RWPE2 (cell line): ENCODE data around the gene IGF2.

Experiments
- ATAC-seq: fragments of 200-7000 bp; cut with Tn5 transposase; 3 replicates; pipeline ENCODE4 v1.9.1; 2021; ENCODE audit warnings: low read depth
- DNase-seq: peaks from one replicate; pipeline ENCODE4 v3.0.0-alpha.2; 2020; ENCODE audit warnings: low spot score
- H3K27ac ChIP-seq: fragments of 450-650 bp; 2 replicates; pipeline ENCODE4 v1.5.1; 2017; ENCODE audit warnings: mild to moderate bottlenecking; ENCODE audit not compliant: poor library complexity, severe bottlenecking
- H3K27me3 ChIP-seq: fragments of 250-450 bp; sonication (Bioruptor Pico); 2 replicates; pipeline ENCODE4 v1.5.1; 2021; ENCODE audit warnings: mild to moderate bottlenecking, moderate library complexity; ENCODE audit not compliant: insufficient read depth, poor library complexity, severe bottlenecking
- H3K36me3 ChIP-seq: fragments of 250-450 bp; sonication (Bioruptor Pico); 2 replicates; pipeline ENCODE4 v1.5.1; 2020; ENCODE audit warnings: low read depth, mild to moderate bottlenecking, moderate library complexity
- H3K4me1 ChIP-seq: fragments of 250-450 bp; sonication (Bioruptor Pico); 2 replicates; pipeline ENCODE4 v1.5.1; 2021; ENCODE audit warnings: mild to moderate bottlenecking, moderate library complexity; ENCODE audit not compliant: insufficient read depth, poor library complexity, severe bottlenecking
- H3K4me3 ChIP-seq: fragments of 250-450 bp; sonication (Bioruptor Pico); 2 replicates; pipeline ENCODE4 v1.5.1; 2021; ENCODE audit warnings: mild to moderate bottlenecking, moderate library complexity; ENCODE audit not compliant: severe bottlenecking
- H3K9me3 ChIP-seq: fragments of 250-450 bp; sonication (Bioruptor Pico); 2 replicates; pipeline ENCODE4 v1.5.1; 2021; ENCODE audit warnings: mild to moderate bottlenecking, moderate library complexity; ENCODE audit not compliant: severe bottlenecking
- TF ChIP-seq, protein P1 (sequence below): fragments of 450-650 bp; IDR thresholded peaks from one replicate; pipeline ENCODE4 v1.5.1; 2017; ENCODE audit warnings: mild to moderate bottlenecking, moderate library complexity; ENCODE audit not compliant: poor library complexity, severe bottlenecking

Gene IGF2

DNA sequence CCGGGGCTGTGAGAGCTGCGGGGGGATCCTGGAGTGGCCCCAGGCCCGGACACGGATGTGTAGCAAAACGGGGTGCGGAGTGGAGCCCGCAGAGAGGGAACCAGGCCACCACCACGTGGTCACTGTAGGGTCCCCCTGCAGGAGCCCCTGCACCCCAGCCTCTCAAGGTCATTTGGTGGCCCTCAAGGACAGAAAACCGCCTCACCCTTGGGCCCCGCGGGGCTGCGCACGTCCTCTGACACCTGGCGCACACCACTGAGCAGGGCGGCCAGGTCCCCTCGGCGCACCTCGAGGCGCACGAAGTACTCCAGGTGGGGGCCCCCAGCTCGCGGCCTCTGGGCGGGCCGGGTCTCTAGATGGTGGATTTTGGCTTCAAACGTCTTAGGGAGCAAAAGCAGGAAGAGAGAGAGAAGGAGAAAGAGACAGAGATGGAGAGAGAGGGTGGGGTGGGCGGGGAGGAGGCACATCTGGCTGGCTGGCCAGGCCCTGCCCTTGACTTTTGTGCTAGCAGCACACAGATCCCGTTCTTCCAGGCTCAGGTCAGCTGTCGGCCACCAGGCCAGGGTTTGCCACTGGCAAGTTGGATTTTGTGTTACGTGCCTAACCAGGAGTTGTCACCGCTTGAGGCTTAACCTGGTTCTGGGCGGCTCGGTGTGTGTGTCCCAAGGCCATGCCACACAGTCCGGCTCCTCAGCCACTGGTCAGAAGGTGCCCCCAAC lies 29.3 kb upstream of the IGF2 start:
- TF ChIP-seq, protein P1, sequence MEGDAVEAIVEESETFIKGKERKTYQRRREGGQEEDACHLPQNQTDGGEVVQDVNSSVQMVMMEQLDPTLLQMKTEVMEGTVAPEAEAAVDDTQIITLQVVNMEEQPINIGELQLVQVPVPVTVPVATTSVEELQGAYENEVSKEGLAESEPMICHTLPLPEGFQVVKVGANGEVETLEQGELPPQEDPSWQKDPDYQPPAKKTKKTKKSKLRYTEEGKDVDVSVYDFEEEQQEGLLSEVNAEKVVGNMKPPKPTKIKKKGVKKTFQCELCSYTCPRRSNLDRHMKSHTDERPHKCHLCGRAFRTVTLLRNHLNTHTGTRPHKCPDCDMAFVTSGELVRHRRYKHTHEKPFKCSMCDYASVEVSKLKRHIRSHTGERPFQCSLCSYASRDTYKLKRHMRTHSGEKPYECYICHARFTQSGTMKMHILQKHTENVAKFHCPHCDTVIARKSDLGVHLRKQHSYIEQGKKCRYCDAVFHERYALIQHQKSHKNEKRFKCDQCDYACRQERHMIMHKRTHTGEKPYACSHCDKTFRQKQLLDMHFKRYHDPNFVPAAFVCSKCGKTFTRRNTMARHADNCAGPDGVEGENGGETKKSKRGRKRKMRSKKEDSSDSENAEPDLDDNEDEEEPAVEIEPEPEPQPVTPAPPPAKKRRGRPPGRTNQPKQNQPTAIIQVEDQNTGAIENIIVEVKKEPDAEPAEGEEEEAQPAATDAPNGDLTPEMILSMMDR, result no peak
- Histone ChIP-seq H3K4me1 (no peaks in the 10 kb centered on the region), H3K27me3 (no peaks in the 10 kb centered on the region), H3K9me3 (no peaks in the 10 kb centered on the region), H3K36me3 (no peaks in the 10 kb centered on the region), H3K27ac (no peak overlapping the region), H3K4me3 (no peak overlapping the region)
- DNase-seq (no peak), ATAC-seq (no peak)

- Histone ChIP-seq H3K27ac (no peak overlapping the region), H3K9me3 (no peaks in the 10 kb centered on the region), H3K27me3 (no peaks in the 10 kb centered on the region), H3K4me1 (no peaks in the 10 kb centered on the region), H3K36me3 (no peaks in the 10 kb centered on the region), H3K4me3 (no peak overlapping the region)
- DNase-seq (no peak), ATAC-seq (no peak)
- TF ChIP-seq, protein P1, result no peak
Observed at GRCh38 chr11:2167141-2168045, 28.2 kb upstream of the IGF2 start.

GRCh38 chr11:2166091-2166851 lies 27.1 kb upstream of the IGF2 start:
- H3K4me3 ChIP-seq, result no peak overlapping the region
- ATAC-seq, result peak; percentile 55

GRCh38 chr11:2165571-2165970 lies 26.4 kb upstream of the IGF2 start:
- Histone ChIP-seq H3K27me3 (no peaks in the 10 kb centered on the region), H3K27ac (no peak overlapping the region), H3K4me3 (no peak overlapping the region), H3K9me3 (no peaks in the 10 kb centered on the region), H3K4me1 (no peaks in the 10 kb centered on the region), H3K36me3 (no peaks in the 10 kb centered on the region)
- TF ChIP-seq, protein P1, result no peak
- ATAC-seq, result no peak
- no peak for DNase-seq

More at GRCh38 chr11:2166091-2166851, 27.1 kb upstream of the IGF2 start:
- Histone ChIP-seq H3K9me3 (no peaks in the 10 kb centered on the region), H3K36me3 (no peaks in the 10 kb centered on the region), H3K4me1 (no peaks in the 10 kb centered on the region), H3K27me3 (no peaks in the 10 kb centered on the region), H3K27ac (no peak overlapping the region)
- DNase-seq, result no peak
- TF ChIP-seq, protein P1, result peak; percentile 92
